K562 (cell line): ENCODE results near the gene MYO1E. TPM values are rescaled to one million over a fixed set of nuclear protein-coding genes. Genes with fewer than 3 reads are reported as not detected.

Experiments
- CREM ChIP-seq: IDR thresholded peaks from 2 replicates; pipeline ENCODE4 v1.6.1; 2014; ENCODE audit warnings: antibody characterized with exemption, low read depth
- FOXM1 ChIP-seq, 2 experiments: fragments of 450-650 bp in 1 of 2; sonication (generic) in 1 of 2; formaldehyde crosslinking in 1 of 2; IDR thresholded peaks; 2 replicates each; pipeline versions ENCODE4 v1.6.1 to v1.9.0; 2017 to 2022; ENCODE audit warnings: low read depth in 2 of 2, mild to moderate bottlenecking in 2 of 2, missing genetic modification reagents in 1 of 2, moderate library complexity in 1 of 2
- LARP7 ChIP-seq: fragments of 450-650 bp; IDR thresholded peaks from 2 replicates; pipeline ENCODE4 v1.6.1; 2016
- LCOR ChIP-seq: sonication (generic); formaldehyde crosslinking; IDR thresholded peaks from 2 replicates; pipeline ENCODE4 v1.8.0; 2022; ENCODE audit warnings: mild to moderate bottlenecking, missing genetic modification reagents
- NEUROD1 ChIP-seq: fragments of 150-350 bp; IDR thresholded peaks from 2 replicates; pipeline ENCODE4 v1.6.1; 2014; ENCODE audit warnings: borderline replicate concordance, low read length, low read depth; ENCODE audit not compliant: partially characterized antibody
- RBM15 ChIP-seq: fragments of 200-400 bp; formaldehyde crosslinking; IDR thresholded peaks from 2 replicates; pipeline ENCODE4 v1.6.1; 2018; ENCODE audit warnings: mild to moderate bottlenecking, low read length, moderate library complexity; ENCODE audit not compliant: insufficient read depth
- SIN3A ChIP-seq, 2 experiments: fragments of 150-350 bp in 1 of 2; IDR thresholded peaks; 2 replicates each; pipeline ENCODE4 v1.6.1; 2011 to 2016; ENCODE audit warnings: borderline replicate concordance in 2 of 2, low read depth in 2 of 2, low read length in 2 of 2, mild to moderate bottlenecking in 2 of 2, moderate library complexity in 2 of 2; ENCODE audit not compliant: control insufficient read depth in 1 of 2
- TARDBP ChIP-seq: fragments of 450-650 bp; IDR thresholded peaks from 2 replicates; pipeline ENCODE4 v1.6.1; 2016
- polyA plus RNA-seq, 8 experiments: library from polyadenylated mRNA; depleted of rRNA in 4 of 8; stranded (reverse) in 5 of 8; unstranded in 3 of 8; fragments of >200 nt; fragmentation: Nextera tagmentation in 2 of 8; fragmentation: Illumina TruSeq in 1 of 8; extraction: Ambion mirVana in 2 of 8; extraction: Trizol in 1 of 8; gene quantifications; 2 replicates each; pipeline versions ENCODE4 v1.2.1 to v1.2.3, GENCODE V29; 2011 to 2014; ENCODE audit warnings: inconsistent platforms in 1 of 8, missing spikeins in 1 of 8
- total RNA-seq, 7 experiments: library from RNA; depleted of rRNA in 6 of 7; stranded (reverse); fragments of >200 nt in 6 of 7; fragmentation: Illumina TruSeq in 2 of 7; extraction: Trizol in 2 of 7; gene quantifications; 2 replicates each; pipeline versions ENCODE4 v1.2.1 to v1.2.3, GENCODE V29; 2011 to 2021; ENCODE audit warnings: low replicate concordance in 1 of 7
- TF ChIP-seq, protein P1 (sequence below): fragments of 200-800 bp; sonication (Bioruptor generic); IDR thresholded peaks from 2 replicates; pipeline ENCODE4 v1.6.1; 2016; ENCODE audit warnings: missing genetic modification characterization, missing compliant biosample characterization
- TF ChIP-seq, protein P2 (sequence below): sonication (generic); formaldehyde crosslinking; IDR thresholded peaks from 2 replicates; pipeline ENCODE4 v1.8.0; 2022; ENCODE audit warnings: mild to moderate bottlenecking, low read depth, missing genetic modification reagents
- TF ChIP-seq, protein P3 (sequence below), 2 experiments: IDR thresholded peaks; 2 replicates each; pipeline ENCODE4 v1.6.1; 2012; ENCODE audit warnings: improper control_type of control experiment in 2 of 2, low read depth in 2 of 2, low read length in 2 of 2, borderline replicate concordance in 1 of 2

The MYO1E gene
- total and polyA plus RNA-seq, 9 of the 15 experiments (the other 6 are each of a cell fraction or from before 2014, with no cell fraction given): under 0.01 to 0.44 (median 0.01) TPM; not detected in 6

DNA sequence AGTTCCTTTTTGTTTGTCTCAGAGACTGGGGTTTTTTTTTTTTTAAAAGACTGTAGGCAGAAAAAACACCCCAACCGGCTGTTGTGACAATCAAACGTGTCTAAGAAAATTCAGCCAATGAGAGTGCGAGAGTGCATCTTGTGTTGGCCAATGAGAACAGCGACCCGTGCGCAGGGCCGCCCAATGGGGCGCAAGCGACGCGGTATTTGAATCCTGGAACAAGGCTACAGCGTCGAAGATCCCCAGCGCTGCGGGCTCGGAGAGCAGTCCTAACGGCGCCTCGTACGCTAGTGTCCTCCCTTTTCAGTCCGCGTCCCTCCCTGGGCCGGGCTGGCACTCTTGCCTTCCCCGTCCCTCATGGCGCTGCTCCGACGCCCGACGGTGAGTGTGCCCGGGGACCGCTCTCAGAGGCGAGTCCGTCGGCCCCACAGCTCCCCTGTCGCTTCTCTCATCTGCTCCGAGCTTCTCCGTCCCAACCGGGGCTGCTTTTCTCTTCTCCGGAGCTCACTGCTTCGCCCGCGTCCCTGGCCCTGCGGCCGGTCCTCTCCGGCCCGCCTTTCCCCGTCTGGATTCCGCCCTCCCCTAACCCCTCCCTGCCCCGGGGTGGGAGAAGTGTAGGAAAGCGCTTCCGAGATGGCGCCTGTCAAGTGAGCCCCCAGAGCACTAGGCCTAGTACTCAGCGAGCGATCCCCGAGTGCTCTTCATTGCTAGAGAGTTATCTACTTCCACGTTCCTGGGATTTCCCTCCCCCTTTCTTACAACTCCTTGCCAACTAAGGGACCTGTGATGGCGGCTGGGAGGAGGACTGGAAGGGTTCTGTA is 267.5 kb downstream of the MYO1E start, which contains the start of gene CCNB2 (continued):
- TF ChIP-seq, protein P1, sequence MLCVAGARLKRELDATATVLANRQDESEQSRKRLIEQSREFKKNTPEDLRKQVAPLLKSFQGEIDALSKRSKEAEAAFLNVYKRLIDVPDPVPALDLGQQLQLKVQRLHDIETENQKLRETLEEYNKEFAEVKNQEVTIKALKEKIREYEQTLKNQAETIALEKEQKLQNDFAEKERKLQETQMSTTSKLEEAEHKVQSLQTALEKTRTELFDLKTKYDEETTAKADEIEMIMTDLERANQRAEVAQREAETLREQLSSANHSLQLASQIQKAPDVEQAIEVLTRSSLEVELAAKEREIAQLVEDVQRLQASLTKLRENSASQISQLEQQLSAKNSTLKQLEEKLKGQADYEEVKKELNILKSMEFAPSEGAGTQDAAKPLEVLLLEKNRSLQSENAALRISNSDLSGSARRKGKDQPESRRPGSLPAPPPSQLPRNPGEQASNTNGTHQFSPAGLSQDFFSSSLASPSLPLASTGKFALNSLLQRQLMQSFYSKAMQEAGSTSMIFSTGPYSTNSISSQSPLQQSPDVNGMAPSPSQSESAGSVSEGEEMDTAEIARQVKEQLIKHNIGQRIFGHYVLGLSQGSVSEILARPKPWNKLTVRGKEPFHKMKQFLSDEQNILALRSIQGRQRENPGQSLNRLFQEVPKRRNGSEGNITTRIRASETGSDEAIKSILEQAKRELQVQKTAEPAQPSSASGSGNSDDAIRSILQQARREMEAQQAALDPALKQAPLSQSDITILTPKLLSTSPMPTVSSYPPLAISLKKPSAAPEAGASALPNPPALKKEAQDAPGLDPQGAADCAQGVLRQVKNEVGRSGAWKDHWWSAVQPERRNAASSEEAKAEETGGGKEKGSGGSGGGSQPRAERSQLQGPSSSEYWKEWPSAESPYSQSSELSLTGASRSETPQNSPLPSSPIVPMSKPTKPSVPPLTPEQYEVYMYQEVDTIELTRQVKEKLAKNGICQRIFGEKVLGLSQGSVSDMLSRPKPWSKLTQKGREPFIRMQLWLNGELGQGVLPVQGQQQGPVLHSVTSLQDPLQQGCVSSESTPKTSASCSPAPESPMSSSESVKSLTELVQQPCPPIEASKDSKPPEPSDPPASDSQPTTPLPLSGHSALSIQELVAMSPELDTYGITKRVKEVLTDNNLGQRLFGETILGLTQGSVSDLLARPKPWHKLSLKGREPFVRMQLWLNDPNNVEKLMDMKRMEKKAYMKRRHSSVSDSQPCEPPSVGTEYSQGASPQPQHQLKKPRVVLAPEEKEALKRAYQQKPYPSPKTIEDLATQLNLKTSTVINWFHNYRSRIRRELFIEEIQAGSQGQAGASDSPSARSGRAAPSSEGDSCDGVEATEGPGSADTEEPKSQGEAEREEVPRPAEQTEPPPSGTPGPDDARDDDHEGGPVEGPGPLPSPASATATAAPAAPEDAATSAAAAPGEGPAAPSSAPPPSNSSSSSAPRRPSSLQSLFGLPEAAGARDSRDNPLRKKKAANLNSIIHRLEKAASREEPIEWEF (CRISPR knock-in tag): no peak
- no peak for TF ChIP-seq RBM15
- TF ChIP-seq, protein P2, sequence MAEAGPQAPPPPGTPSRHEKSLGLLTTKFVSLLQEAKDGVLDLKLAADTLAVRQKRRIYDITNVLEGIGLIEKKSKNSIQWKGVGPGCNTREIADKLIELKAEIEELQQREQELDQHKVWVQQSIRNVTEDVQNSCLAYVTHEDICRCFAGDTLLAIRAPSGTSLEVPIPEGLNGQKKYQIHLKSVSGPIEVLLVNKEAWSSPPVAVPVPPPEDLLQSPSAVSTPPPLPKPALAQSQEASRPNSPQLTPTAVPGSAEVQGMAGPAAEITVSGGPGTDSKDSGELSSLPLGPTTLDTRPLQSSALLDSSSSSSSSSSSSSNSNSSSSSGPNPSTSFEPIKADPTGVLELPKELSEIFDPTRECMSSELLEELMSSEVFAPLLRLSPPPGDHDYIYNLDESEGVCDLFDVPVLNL (CRISPR knock-in tag): peak; percentile 95
- TF ChIP-seq LARP7: peak; percentile 64; the same call in 1 of the 2 replicates
- TF ChIP-seq CREM: peak; percentile 70
- TF ChIP-seq FOXM1 (IDR thresholded peaks at IDR 0.05; ENCODE audit: low read depth): peak; percentile 99
- TF ChIP-seq FOXM1 (CRISPR knock-in tag; IDR thresholded peaks at IDR 0.05; ENCODE audit: low read depth): peak; percentile 100
- TF ChIP-seq TARDBP: no peak
- peak; percentile 61; the same call in 1 of the 2 replicates for TF ChIP-seq LCOR
- TF ChIP-seq, protein P3, sequence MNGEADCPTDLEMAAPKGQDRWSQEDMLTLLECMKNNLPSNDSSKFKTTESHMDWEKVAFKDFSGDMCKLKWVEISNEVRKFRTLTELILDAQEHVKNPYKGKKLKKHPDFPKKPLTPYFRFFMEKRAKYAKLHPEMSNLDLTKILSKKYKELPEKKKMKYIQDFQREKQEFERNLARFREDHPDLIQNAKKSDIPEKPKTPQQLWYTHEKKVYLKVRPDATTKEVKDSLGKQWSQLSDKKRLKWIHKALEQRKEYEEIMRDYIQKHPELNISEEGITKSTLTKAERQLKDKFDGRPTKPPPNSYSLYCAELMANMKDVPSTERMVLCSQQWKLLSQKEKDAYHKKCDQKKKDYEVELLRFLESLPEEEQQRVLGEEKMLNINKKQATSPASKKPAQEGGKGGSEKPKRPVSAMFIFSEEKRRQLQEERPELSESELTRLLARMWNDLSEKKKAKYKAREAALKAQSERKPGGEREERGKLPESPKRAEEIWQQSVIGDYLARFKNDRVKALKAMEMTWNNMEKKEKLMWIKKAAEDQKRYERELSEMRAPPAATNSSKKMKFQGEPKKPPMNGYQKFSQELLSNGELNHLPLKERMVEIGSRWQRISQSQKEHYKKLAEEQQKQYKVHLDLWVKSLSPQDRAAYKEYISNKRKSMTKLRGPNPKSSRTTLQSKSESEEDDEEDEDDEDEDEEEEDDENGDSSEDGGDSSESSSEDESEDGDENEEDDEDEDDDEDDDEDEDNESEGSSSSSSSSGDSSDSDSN (IDR thresholded peaks at IDR 0.05; ENCODE audit: borderline replicate concordance in 1 of 2, low read depth in 2 of 2, low read length in 2 of 2): peak; percentile 24 to 78; a peak in 2 of 4 replicates
- TF ChIP-seq SIN3A (IDR thresholded peaks at IDR 0.05; ENCODE audit: borderline replicate concordance in 2 of 2, control insufficient read depth in 1 of 2, low read depth in 2 of 2, low read length in 2 of 2): peak; percentile 73 to 88; a peak in 3 of 4 replicates
- peak; percentile 55 for TF ChIP-seq NEUROD1
